C1 segment of cervical spinal cord (tissue), 14 donors: Measurements from ENCODE around the gene RPS18.

Experiments
- DNase-seq, 14 donors: peaks; one replicate each; lab custom pipeline; 2025; lab: John Stamatoyannopoulos, UW

RPS18 gene

DNA sequence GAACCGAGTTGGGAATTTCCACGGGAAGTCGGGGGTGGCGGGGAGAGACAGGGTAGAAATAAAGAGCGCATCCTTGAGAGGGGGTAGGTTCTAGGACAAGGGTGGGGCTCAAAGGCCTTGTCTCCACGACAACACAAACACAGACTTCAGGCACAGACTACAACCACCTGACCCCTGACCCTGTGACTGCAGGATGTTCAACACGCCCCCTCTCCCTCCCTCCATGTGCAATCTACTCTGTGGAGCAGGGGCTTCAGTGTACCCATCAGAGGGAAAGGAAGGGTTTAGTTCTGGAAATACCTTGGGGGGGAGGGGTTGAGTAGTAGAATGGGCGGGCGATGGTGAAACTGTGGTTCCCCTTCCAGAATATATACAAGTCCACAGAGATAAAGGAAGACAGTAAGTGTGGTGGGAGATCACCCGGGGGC, 42.7 kb downstream of the RPS18 start:
- DNase-seq, result peak in 10 of 14 donors; percentile 13 to 50 (median 40)

DNA sequence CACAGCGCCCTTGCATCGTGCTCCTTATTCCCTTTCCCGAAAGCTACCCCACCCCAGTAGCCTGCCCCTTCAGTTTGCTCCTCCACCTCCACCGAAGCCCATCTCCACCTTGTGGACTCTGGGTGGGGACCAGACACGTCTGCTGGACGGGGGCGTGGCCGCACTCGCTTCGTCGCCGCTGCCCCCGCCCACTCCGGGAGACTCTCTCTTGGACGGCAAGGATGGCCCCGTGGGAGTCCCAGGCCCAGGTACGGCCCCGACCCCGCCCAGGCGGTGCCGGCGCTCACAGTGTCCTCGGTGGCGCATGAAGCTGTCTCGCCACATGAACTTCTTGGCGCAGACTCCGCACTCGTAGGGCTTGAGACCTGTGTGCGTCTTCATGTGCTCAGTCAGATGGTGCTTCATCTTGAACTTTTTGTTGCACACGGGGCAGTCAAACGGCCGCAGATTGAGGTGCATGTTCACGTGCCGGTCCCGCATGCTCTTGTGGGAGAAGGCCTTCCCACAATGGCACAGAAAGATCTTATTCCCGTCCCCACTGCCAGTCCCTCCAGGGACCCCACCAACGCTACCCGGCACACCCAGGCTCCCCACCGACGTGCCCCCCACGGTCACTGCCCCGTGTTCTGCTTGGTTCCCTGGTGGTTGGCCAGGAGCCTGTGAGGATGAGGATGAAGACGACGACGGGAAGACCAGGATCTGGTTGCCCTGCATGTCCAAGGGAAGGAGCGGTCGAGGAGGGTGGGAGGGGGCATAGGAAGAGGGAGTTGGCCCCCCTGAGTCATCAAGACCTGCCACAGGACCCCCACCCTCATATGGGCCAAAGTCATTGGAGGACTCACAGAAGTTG, 43.3 kb downstream of the RPS18 start:
- DNase-seq, result peak in 1 of 14 donors; percentile 11

DNA sequence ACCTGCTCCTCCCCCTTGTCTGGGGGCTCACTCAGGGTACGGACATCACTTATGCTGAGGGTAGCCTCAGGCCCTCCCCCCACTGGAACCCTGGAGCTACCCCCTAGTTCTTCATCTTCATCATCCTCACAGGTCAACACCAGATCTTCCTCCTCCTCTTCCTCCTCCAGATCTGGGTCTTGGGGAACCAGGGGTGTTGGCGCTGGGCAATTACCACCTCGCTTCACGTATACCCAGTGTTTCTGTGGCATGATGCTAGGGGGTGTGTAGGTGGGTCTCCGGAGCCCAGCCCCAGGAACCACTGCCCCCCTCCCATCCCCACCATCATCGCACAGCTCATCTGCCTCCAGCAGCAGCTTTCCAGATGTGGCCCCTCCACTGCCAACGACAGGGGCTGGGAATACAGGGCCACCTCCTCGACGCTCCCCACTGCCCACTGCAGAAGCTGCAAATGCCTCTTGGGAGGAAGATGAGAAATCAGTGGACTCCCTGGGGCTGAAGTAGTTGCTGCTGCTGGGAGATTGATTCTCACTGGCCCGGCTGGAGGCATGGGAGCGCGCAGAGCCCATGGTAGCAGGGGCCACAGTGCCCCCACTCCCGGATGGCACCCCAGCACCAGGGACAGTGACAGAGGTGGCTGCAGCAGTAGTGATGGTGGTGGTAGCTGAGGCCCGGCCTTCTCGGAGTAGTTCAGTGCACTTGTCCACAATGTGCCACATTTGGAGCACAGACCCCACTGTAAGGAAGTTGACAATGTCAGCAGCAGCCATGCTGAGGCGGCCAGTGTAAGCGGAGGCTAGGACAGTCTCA, 44.1 kb downstream of the RPS18 start:
- DNase-seq, result no peak

DNA sequence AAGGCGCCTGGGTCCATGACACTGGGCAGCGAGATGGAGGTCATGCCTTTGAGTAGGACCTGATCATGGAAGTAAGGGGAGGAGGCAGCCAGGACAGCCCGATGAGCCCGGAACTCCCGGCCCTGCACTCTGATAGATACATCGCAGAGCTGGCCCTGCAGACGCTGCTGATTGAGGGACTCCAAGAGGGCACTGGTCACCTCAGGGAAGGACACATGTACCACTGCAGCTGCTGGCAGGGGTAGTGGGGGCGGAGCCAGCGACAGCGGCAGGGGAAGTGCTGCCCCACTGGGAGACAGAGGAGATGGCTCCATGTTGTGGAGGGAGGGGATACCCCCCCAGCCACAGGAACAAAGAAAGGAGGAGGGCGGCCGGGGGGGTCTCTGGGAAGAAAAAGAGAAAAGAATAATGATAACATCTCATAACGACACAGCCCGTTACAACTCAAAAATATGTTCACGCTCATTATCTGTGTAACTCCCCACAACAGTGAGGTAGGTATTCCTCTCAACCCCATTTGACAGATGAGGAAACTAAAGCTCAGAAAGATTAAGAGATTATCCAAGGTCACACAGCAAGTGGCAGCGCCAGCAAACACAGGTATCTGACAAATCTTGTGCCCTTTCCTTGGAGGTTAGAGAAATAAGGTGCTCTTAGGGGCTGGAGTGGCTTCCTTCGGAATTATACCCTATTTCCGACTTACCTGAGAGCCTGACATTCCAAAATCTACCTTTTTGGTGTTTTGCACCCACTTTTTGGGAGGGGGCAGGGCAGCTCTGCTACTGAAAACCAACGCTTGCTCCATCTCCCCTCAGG, 44.9 kb downstream of the RPS18 start:
- DNase-seq, result no peak

DNA sequence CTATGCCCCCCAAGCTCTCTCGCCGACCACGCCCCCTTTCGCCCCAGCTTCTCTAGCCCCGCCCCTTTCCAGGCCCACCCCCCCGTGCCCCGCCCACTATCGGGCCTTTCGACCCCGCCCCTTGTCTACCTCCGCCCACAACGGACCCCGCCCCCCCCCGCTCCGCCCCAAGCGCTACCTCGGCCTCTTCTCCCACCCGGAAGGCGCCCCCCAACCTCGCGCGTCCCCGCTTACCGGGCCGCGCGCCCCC, 45.5 kb downstream of the RPS18 start:
- peak in 1 of 14 donors; percentile 66 for DNase-seq

DNA sequence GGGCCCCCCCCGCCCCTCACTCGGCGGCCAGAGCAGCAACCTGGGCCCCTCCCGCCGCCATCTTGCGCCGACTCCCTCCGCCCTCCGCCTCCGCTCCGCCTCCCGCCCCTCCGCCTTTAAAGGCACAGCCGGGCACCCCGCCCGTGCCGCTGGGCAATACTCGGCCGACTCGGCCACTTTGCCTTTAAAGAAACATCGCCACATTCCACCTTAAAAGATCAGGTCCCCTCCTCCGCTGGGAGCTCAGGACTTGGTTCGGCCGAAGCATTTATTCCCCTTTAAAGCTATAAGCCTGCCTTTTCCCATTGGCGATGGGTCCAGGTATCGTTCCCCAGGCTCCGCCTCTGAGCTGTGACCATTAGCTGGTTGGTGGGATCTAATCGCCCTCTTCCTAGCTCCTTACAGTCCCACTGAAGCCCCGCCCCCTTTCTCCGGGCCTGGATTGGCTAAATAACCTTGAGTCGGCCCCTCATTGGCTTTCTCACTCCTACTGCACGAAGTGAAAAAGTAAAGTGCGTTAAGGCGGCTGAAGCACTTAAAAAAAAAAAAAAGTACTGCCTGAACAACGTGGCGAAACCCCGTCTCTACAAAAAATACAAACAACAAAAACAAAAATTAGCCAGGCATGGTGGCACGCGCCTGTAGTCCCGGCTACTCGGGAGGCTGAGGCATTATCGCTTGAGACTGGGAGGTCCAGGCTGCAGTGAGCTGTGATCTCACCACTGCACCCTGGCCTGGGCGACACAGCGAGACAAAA, 46.0 kb downstream of the RPS18 start, which contains the start of gene ZBTB22:
ZBTB22 (minus strand) TSS at position 76 of the 757 bp plus-strand sequence. CDS start 828 bp downstream, outside the sequence.
- peak; percentile 85 to 99 (median 97) for DNase-seq

DNA sequence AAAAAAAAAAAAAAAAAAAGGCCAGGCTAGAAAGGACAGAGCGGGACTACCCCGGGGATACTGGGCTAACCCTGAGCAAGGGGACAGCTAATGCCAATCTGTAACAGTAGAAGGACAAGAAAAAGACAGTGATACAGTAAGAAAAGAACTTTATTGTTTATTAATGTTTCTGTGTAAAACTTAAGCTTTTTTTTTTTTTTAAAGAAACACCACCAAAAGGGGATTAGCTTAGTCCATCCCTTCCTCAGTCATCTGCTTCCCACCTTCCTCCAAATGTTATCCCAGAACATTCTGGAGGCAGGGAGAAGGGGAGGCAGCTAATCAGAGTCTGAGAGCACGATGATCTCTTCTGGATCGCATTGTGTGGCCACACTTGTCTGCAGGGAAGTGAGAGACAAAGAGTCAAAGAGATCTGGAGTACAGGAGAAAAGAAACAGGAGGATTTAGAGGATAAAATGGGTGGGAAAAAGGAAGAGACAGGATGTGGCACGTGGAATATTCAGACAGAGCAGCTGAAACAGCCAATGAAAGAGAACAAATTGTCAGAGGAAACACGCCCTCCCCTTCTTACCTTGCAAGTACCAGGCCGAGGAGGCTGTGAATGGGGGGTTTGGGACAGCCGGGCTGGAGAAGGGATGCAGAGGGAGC, 46.7 kb downstream of the RPS18 start:
- no peak for DNase-seq

DNA sequence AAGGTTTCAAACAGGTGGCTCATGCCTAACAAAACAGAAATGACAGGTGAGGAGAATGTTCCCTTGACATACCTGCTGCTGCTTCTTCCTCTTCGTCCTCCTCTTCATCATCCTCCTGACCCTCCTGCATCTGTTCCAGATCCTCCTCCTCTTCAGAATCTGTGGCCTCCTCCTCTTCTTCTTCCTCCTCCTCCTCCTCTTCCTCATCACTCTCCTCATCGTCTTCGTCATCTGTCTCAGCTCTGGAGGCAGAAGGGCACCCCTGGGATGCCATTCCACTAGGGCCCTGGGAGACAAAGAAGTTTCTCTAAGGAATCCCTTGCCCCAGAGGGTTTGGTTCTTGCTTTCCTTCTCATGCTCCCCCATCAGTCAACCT, 48.1 kb downstream of the RPS18 start:
- DNase-seq, result no peak

DNA sequence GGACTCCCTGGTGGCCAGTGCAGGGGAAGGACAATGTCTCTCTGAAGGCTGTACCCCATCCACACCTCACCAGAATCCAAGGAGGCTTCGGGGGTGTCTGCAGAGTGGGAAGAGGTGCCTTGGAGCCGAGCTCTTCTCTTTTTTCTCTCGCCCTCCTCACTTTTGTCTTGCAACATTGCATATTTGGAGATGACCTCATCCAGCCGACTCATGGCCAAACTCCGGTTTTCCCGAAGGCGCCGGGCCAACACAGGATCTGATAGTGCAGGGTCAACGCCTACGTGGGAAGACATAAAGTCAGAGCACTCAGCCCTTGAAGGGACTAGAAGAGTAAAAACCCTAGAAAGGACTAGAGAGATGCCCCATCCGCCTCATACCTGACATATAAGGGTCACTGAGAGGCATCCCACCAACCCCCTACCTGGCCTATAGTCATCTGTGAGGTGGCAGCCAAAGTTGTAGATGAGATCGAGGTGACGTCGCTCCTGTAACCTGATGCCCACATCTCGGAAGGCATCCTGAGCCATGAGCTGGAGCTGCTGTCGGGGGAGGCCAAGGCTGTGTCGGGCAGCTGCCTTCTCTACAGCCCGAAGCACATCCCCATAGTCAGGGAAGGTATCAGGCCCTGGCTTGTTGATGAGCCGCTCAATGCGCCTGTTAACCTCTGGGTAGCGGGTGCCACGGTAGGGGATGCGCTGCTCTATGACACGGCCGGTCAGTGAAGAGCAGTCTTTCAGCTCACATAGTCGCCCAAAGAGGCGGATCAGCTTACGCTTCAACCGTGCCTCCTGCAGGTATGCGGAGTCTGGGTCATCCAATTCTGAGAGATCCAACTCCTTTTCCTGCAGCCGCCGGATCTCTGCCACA, 48.7 kb downstream of the RPS18 start:
- DNase-seq, result no peak

DNA sequence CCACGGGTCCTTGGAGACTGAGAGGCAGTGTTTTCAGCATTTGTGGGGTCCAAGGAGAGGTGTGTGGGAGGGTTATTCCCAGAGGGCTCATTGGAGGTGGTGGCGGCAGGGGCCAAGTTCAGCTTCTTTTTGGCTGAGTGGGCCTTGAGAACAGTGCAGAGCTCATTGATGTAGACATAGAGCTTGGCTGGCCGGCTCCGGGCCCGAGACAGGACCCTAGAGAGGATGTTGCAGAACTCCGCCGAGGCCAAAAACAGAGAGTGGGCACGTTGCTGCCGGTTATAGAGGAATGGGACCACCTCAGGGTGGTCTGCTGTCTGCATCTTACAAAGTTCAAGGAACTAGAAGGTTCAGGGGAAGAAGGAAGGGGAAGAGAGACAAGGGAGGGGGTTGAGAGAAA, 49.4 kb downstream of the RPS18 start:
- no peak for DNase-seq

DNA sequence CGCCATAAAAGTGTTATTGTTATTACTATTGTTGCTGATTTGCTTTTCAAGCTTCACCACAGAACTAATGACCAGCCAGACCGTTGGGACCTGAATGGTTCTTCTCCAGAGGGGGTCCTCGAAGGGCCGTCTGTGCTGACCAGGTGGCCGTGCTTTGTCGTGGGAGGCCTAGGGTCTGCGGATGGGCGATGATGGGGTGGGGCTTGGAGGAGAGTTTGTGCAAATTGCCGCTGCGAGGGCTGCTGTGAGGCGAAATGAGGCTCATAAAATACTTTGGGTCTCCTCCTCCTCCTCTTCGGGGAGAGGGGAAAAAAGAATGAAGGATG, 51.7 kb downstream of the RPS18 start:
- DNase-seq, result no peak

DNA sequence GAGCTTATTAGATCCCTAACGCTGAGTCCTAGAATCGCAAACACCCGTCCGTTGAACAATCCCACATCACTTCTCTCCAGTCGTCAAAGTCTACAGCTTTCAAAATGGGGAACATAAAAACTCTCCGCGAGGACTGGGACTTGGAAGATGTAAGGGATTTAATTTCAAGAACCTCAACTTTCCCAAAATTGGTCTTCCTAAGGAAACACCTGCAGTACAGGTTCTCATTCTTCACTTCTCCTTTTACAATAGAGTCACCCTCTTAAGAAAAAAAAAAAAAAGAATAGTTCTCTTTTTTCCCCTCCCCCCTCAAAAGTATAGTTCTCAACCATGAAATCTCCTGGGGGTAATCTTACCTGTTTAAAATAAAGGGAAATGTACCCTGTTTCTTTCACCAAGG, 52.2 kb downstream of the RPS18 start:
- no peak for DNase-seq
